MM.1S (cell line): ENCODE results near the gene AARS2.

Experiments
- CTCF ChIP-seq: fragments of 300-600 bp; sonication (generic); IDR thresholded peaks from 2 replicates; pipeline ENCODE4 v1.5.1; 2016; ENCODE audit warnings: antibody characterized with exemption, low read length, mixed read lengths
- EZH2 ChIP-seq: fragments of 300-600 bp; sonication (generic); optimal IDR thresholded peaks from 2 replicates; pipeline ENCODE3; 2017; ENCODE audit warnings: low read depth, mild to moderate bottlenecking, antibody characterized with exemption, low read length, mixed read lengths
- EZH2phosphoT487 ChIP-seq: fragments of 300-600 bp; sonication (generic); IDR thresholded peaks from 2 replicates; pipeline ENCODE4 v1.6.1; 2018; ENCODE audit warnings: antibody characterized with exemption, low read length

GRCh38 chr6:44268095-44268628 is 45.0 kb downstream of the AARS2 start:
- TF ChIP-seq CTCF (peak; percentile 93), EZH2 (no peak), EZH2phosphoT487 (no peak)
